ENCODE results near the gene CCL18. TPM values are rescaled to one million over a fixed set of nuclear protein-coding genes. Genes with fewer than 3 reads are reported as not detected.

Gene CCL18
- total and polyA plus RNA-seq, 2 of the 4 experiments (the other 2 are of a cell fraction) = not detected

GRCh38 chr17:36086791-36087190 is 22.7 kb downstream of the CCL18 start:
- H2AK5ac ChIP-seq (ENCODE audit: low read depth, low read length) = no peak overlapping the region
- no peaks in the 10 kb centered on the region for H3K4me1 ChIP-seq (ENCODE audit: control insufficient read depth, insufficient read depth, low read length)
- H3K9me1 ChIP-seq (ENCODE audit: insufficient read depth, low read length) = no peaks in the 10 kb centered on the region
- BruUV-seq (replicated peaks) = no TSS peak
- H3K23ac ChIP-seq (ENCODE audit: low read depth, low read length) = no peak overlapping the region
- no peak overlapping the region for H4K8ac ChIP-seq (ENCODE audit: low read depth in 2 of 2, low read length in 2 of 2)
- no peak overlapping the region for H2AFZ ChIP-seq (replicated peaks; ENCODE audit: low read length, poor library complexity)
- H3K14ac ChIP-seq (replicated peaks; ENCODE audit: low read depth, low read length) = no peak overlapping the region
- H3K4me3 ChIP-seq (ENCODE audit: insufficient read depth, low read depth, low read length) = no peak overlapping the region
- no peaks in the 10 kb centered on the region; the same call in 1 of the 2 replicates for H3K27me3 ChIP-seq (ENCODE audit: control insufficient read depth, insufficient read depth, low read length)
- H2BK20ac ChIP-seq (ENCODE audit: low read depth, low read length) = no peak overlapping the region
- no peak overlapping the region for H4K5ac ChIP-seq (ENCODE audit: low read depth, low read length)
- TF ChIP-seq RAD21 (IDR thresholded peaks at IDR 0.05; ENCODE audit: low read length) (no peak), RCOR1 (IDR thresholded peaks at IDR 0.05; ENCODE audit: insufficient replicate concordance, low read length) (no peak), MXI1 (IDR thresholded peaks at IDR 0.05; ENCODE audit: borderline replicate concordance, low read depth, low read length) (no peak), CTCF (conservative IDR thresholded peaks at IDR 0.05; ENCODE audit: low read depth, low read length) (no peak), NFE2L2 (IDR thresholded peaks at IDR 0.05; ENCODE audit: low read depth, low read length) (no peak), RFX5 (IDR thresholded peaks at IDR 0.05; ENCODE audit: low read depth, low read length) (no peak), POLR2A (IDR thresholded peaks at IDR 0.05; ENCODE audit: low read depth, low read length) (no peak), CEBPB (IDR thresholded peaks at IDR 0.05; ENCODE audit: low read depth, low read length) (no peak), CHD1 (IDR thresholded peaks at IDR 0.05; ENCODE audit: low read depth, low read length) (no peak), MAFK (IDR thresholded peaks at IDR 0.05; ENCODE audit: low read depth, low read length) (no peak), SMC3 (IDR thresholded peaks at IDR 0.05; ENCODE audit: low read depth, low read length) (no peak)
- TF ChIP-seq, protein P1, sequence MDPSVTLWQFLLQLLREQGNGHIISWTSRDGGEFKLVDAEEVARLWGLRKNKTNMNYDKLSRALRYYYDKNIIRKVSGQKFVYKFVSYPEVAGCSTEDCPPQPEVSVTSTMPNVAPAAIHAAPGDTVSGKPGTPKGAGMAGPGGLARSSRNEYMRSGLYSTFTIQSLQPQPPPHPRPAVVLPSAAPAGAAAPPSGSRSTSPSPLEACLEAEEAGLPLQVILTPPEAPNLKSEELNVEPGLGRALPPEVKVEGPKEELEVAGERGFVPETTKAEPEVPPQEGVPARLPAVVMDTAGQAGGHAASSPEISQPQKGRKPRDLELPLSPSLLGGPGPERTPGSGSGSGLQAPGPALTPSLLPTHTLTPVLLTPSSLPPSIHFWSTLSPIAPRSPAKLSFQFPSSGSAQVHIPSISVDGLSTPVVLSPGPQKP (IDR thresholded peaks at IDR 0.05; ENCODE audit: borderline replicate concordance, low read depth, low read length) = no peak
- in situ Hi-C loops (cut with MboI; ENCODE audit: low sequenced_read_pairs) (no loop called here), intact Hi-C loops (cut with micrococcal nuclease) (no loop called here), dilution Hi-C loops (cut with HindIII; ENCODE audit: low sequenced_read_pairs, unreplicated experiment) (no loop called here)
- no peak for DNase-seq
- no peak overlapping the region for H3K56ac ChIP-seq (ENCODE audit: extremely low read depth, insufficient read depth, low read length)
- H3K4ac ChIP-seq (ENCODE audit: low read depth, low read length) = no peak overlapping the region
- H2BK5ac ChIP-seq (ENCODE audit: low read depth, low read length, poor library complexity, severe bottlenecking) = no peak overlapping the region
- H4K91ac ChIP-seq (ENCODE audit: insufficient read depth, low read depth, low read length) = no peak overlapping the region
- H2AK9ac ChIP-seq (replicated peaks; ENCODE audit: low read depth, low read length, poor library complexity) = no peak overlapping the region
- H3K9ac ChIP-seq (ENCODE audit: low read depth, low read length) = no peak overlapping the region
- H3K4me2 ChIP-seq (ENCODE audit: low read depth, low read length) = no peak overlapping the region
- no peaks in the 10 kb centered on the region for H3K79me1 ChIP-seq (ENCODE audit: low read depth in 1 of 2, low read length in 2 of 2)
- H3K9me3 ChIP-seq (ENCODE audit: control insufficient read depth, insufficient read depth, low read length) = no peaks in the 10 kb centered on the region
- CTCF ChIA-PET = no interaction called here
- H3K27ac ChIP-seq (ENCODE audit: insufficient read depth, low read length) = no peak overlapping the region
- no peak overlapping the region for H3K18ac ChIP-seq (ENCODE audit: low read depth, low read length)
- H4K20me1 ChIP-seq (ENCODE audit: insufficient read depth, low read length) = no peaks in the 10 kb centered on the region
- POLR2A ChIA-PET (ENCODE audit: unreplicated experiment) = no interaction called here
- H2BK15ac ChIP-seq (ENCODE audit: low read depth, low read length) = no peak overlapping the region
- H3K36me3 ChIP-seq (ENCODE audit: control insufficient read depth, insufficient read depth, low read length) = no peaks in the 10 kb centered on the region
- no peak overlapping the region for H2BK120ac ChIP-seq (ENCODE audit: low read depth, low read length)
- ATAC-seq (ENCODE audit: low read depth) = no peak
- WGBS, 2 experiments (ENCODE audit: extremely low coverage in 2 of 2, insufficient read length in 1 of 2) = no CpG with 5 or more reads among the region's 1 CpG
